Endodermal cell (in vitro differentiated cells): Measurements from ENCODE around the gene PRKAG2. TPM values are rescaled to one million over a fixed set of nuclear protein-coding genes. Genes with fewer than 3 reads are reported as not detected.

Experiments
- DNase-seq: peaks from one replicate; pipeline ENCODE4 v3.0.0-alpha.2; 2017
- H3K27ac ChIP-seq: 2 replicates; pipeline ENCODE4 v1.5.1; 2013; ENCODE audit warnings: mild to moderate bottlenecking, low read depth, low read length, moderate library complexity
- H3K27me3 ChIP-seq: 2 replicates; pipeline ENCODE4 v1.6.1; 2013; ENCODE audit warnings: mild to moderate bottlenecking, low read length, moderate library complexity; ENCODE audit not compliant: insufficient read depth, control insufficient read depth, poor library complexity, severe bottlenecking
- H3K36me3 ChIP-seq: 2 replicates; pipeline ENCODE4 v1.7.0; 2013; ENCODE audit warnings: mild to moderate bottlenecking, low read length, moderate library complexity; ENCODE audit not compliant: control insufficient read depth, insufficient read depth
- H3K4me1 ChIP-seq: one replicate; pipeline ENCODE4 v1.7.0; 2013; ENCODE audit warnings: low read length; ENCODE audit not compliant: control insufficient read depth, insufficient read depth
- H3K4me3 ChIP-seq: 2 replicates; pipeline ENCODE4 v1.5.1; 2013; ENCODE audit warnings: mild to moderate bottlenecking, low read length, moderate library complexity
- H3K9ac ChIP-seq: 2 replicates; pipeline ENCODE4 v1.6.1; 2013; ENCODE audit warnings: mild to moderate bottlenecking, low read length, moderate library complexity; ENCODE audit not compliant: poor library complexity, severe bottlenecking; ENCODE audit errors: extremely low read depth
- H3K9me3 ChIP-seq: 2 replicates; pipeline ENCODE4 v1.6.1; 2013; ENCODE audit warnings: mild to moderate bottlenecking, low read length, moderate library complexity; ENCODE audit not compliant: control insufficient read depth
- H3K27ac Mint-ChIP-seq: 2 replicates; pipeline ENCODE4 v1.8.0; 2020; ENCODE audit warnings: mixed read lengths
- H3K27me3 Mint-ChIP-seq: 2 replicates; pipeline ENCODE4 v1.8.0; 2021; ENCODE audit warnings: mild to moderate bottlenecking, mixed read lengths; ENCODE audit not compliant: insufficient read depth
- H3K36me3 Mint-ChIP-seq: 2 replicates; pipeline ENCODE4 v1.8.0; 2020; ENCODE audit warnings: low read depth, mixed read lengths
- H3K4me1 Mint-ChIP-seq: 2 replicates; pipeline ENCODE4 v1.8.0; 2020; ENCODE audit warnings: mixed read lengths
- H3K4me3 Mint-ChIP-seq: 2 replicates; pipeline ENCODE4 v1.8.0; 2020; ENCODE audit warnings: mild to moderate bottlenecking, moderate library complexity, mixed read lengths
- H3K9me3 Mint-ChIP-seq: 2 replicates; pipeline ENCODE4 v1.8.0; 2020; ENCODE audit warnings: mild to moderate bottlenecking, mixed read lengths
- WGBS, 2 experiments: methylation state at CpG; one replicate each; pipeline versions ENCODE4 v1.1.5 to v1.1.7; 2013; ENCODE audit warnings: missing lambda C conversion rate in 2 of 2, mixed read lengths in 1 of 2; ENCODE audit not compliant: insufficient coverage in 1 of 2, insufficient read length in 1 of 2; 5-methylcytosine and 5-hydroxymethylcytosine counted together
- total RNA-seq, 2 donors: library from RNA; stranded (reverse); fragmentation: NEBNext Ultra II Directional in 1 of 2; extraction: Animal tissue kit (Norgen Biotek cat#: 25700) in 1 of 2; gene quantifications; 2 replicates in 1 of 2; 3 replicates in 1 of 2; pipeline ENCODE4 v1.2.1, GENCODE V29; 2021
- TF ChIP-seq, protein P1 (sequence below): fragments of 200-600 bp; sonication (generic); conservative IDR thresholded peaks from 2 replicates; pipeline ENCODE4 v1.5.0; 2021; ENCODE audit warnings: antibody characterized with exemption, mild to moderate bottlenecking

The PRKAG2 gene
- total RNA-seq, 2 donors from 2014 or later, result 17.2 to 20.7 TPM

DNA sequence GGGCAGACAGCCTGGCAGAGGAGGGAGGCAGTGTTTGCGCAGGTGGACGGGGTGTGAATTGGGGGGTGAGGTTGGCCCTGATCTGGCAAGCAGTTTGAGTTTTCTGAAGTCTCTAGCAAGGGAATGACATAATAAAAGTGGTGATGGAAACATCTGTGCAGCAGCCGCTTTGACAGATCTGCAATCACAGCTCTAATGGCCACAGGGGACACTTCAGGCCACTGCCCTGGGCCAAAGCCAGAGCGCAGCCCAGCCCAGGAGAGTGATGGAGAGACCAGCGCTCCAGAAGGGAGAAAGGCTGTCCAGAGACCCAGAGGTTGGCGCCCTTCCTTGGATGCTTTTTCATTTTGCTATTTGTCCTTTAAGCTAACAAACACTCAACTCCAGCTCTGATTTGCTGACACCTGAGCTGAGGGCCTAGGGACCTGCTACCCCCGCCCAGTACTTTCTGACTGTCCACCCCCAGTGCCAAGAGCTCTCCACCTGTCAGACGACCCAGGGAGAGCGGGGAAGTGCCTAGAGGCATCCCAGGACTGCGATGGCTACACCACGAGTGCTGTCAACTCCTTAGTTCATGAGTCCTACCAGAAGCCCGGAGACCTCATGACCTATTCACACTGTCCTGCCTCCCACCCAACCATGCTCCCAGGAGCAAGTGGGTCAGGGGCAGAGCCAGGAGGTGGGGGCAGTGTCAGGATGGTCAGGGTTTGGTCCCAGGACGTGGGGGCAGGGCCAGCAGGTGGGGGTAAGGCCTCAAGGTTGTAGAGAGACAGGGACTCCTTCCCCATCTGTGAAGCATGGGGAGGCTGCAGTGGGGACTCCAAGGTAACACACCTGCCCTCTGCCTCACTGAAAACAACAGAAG, 112.6 kb downstream of the PRKAG2 start:
- no peaks in the 10 kb centered on the region for H3K9me3 Mint-ChIP-seq
- peaks cover 17% of the 10 kb centered on the region for H3K27me3 Mint-ChIP-seq
- no peaks in the 10 kb centered on the region for H3K27me3 ChIP-seq
- 90 to 99% methylated on average over 7 to 13 of the region's 13 CpGs for WGBS, 2 experiments
- H3K9me3 ChIP-seq, result no peaks in the 10 kb centered on the region
- no peaks in the 10 kb centered on the region for H3K4me1 ChIP-seq
- H3K27ac ChIP-seq, result no peak overlapping the region
- DNase-seq, result no peak
- H3K9ac ChIP-seq, result no peak overlapping the region
- no peak overlapping the region for H3K4me3 Mint-ChIP-seq
- TF ChIP-seq, protein P1, sequence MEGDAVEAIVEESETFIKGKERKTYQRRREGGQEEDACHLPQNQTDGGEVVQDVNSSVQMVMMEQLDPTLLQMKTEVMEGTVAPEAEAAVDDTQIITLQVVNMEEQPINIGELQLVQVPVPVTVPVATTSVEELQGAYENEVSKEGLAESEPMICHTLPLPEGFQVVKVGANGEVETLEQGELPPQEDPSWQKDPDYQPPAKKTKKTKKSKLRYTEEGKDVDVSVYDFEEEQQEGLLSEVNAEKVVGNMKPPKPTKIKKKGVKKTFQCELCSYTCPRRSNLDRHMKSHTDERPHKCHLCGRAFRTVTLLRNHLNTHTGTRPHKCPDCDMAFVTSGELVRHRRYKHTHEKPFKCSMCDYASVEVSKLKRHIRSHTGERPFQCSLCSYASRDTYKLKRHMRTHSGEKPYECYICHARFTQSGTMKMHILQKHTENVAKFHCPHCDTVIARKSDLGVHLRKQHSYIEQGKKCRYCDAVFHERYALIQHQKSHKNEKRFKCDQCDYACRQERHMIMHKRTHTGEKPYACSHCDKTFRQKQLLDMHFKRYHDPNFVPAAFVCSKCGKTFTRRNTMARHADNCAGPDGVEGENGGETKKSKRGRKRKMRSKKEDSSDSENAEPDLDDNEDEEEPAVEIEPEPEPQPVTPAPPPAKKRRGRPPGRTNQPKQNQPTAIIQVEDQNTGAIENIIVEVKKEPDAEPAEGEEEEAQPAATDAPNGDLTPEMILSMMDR, result no peak
- H3K27ac Mint-ChIP-seq, result no peak overlapping the region
- no peak overlapping the region for H3K4me3 ChIP-seq
- H3K36me3 Mint-ChIP-seq, result no peaks in the 10 kb centered on the region
- H3K36me3 ChIP-seq, result no peaks in the 10 kb centered on the region
- H3K4me1 Mint-ChIP-seq, result peaks cover 2% of the 10 kb centered on the region

DNA sequence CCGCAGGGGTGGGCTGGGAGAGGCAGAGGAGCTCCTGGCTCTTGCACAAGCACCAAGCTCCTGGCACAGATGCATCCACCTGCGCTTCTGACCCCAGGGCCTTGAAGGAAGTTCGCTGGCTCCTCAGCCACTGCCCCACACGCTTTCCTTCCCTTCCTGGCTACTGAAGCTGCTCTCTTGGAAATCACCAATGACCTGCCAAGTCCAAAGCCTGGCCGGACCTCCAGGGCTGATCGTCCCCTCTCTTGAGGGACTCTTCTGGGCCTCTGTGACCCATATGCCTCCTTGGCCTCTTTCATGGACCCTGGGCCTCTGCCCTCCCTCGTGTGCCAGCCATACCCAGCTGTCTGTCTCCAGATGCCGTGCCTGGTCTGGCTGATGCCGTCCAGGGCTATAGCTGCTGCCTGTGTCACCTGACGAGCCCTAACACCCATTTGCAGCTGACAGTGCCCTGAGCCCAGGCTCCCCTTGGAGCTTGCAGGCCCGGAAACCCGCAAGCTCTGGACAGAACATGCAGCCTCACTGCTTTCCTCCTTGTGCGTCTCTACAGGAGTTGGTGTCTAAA, 113.4 kb downstream of the PRKAG2 start:
- Histone ChIP-seq H3K9me3 (no peaks in the 10 kb centered on the region), H3K27me3 (no peaks in the 10 kb centered on the region), H3K36me3 (no peaks in the 10 kb centered on the region), H3K4me1 (no peaks in the 10 kb centered on the region), H3K9ac (no peak overlapping the region), H3K4me3 (no peak overlapping the region), H3K27ac (no peak overlapping the region)
- Mint-ChIP-seq H3K4me1 (peaks cover 2% of the 10 kb centered on the region), H3K27me3 (peaks cover 17% of the 10 kb centered on the region), H3K36me3 (no peaks in the 10 kb centered on the region), H3K9me3 (no peaks in the 10 kb centered on the region), H3K4me3 (no peak overlapping the region), H3K27ac (no peak overlapping the region)
- TF ChIP-seq, protein P1, result no peak
- DNase-seq, result no peak
- 90 to 93% methylated on average over 8 to 13 of the region's 13 CpGs for WGBS, 2 experiments

DNA sequence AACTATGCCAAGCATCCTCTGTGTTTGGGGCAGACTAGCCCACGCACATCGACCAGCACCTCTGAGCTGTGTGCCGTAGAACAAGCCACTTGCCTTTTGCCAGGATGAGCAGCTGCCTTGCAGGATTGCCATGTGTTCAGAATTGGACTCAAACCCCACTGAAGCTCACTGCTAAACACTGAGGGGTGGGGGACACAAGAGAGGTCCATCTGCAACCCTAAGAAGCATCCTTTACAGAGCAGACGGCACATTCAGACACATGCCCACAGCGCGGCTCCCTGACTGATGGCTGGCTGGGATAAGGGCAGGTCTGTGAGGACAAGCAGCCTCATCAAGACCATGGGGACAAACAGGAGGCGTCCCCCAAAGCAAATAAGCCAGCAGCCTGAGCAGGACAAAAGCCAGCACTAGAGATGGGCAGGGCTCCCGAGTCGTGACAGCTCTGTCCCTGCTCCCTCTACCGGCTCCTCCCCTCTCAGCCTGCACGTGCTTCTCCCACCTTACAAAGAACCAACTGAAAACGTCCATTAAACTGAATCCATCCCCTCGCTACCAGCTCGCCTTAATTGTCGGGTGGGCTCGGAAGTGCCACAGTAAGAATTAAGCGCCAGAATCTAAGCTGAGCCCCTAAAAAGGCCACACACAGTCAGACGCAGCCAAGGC, 114.2 kb downstream of the PRKAG2 start:
- Histone ChIP-seq H3K9ac (no peak overlapping the region), H3K4me1 (no peaks in the 10 kb centered on the region), H3K9me3 (no peaks in the 10 kb centered on the region), H3K27ac (no peak overlapping the region), H3K4me3 (no peak overlapping the region), H3K36me3 (no peaks in the 10 kb centered on the region), H3K27me3 (no peaks in the 10 kb centered on the region)
- H3K4me1 Mint-ChIP-seq, result peaks cover 2% of the 10 kb centered on the region
- WGBS, 2 experiments, result 78 to 82% methylated on average over 13 to 18 of the region's 18 CpGs
- H3K9me3 Mint-ChIP-seq, result no peaks in the 10 kb centered on the region
- H3K27me3 Mint-ChIP-seq, result peaks cover 17% of the 10 kb centered on the region
- DNase-seq, result peak; percentile 59
- TF ChIP-seq, protein P1, result no peak
- H3K4me3 Mint-ChIP-seq, result no peak overlapping the region
- H3K27ac Mint-ChIP-seq, result no peak overlapping the region
- H3K36me3 Mint-ChIP-seq, result no peaks in the 10 kb centered on the region
